A204.1 (cell line): Measurements from ENCODE around the gene CDC42EP4.

Source experiments
- FAIRE-seq: peaks from 2 replicates; lab custom pipeline; 2012; peaks lifted over from hg19 to GRCh38; lab: Jason Lieb, UNC

Gene CDC42EP4

GRCh38 chr17:73311781-73312641 is at the start of gene CDC42EP4:
Gene CDC42EP4 (minus strand): TSS chr17:73312001. CDS start chr17:73286500, 25,501 bp downstream.
- FAIRE-seq: no peak

DNA sequence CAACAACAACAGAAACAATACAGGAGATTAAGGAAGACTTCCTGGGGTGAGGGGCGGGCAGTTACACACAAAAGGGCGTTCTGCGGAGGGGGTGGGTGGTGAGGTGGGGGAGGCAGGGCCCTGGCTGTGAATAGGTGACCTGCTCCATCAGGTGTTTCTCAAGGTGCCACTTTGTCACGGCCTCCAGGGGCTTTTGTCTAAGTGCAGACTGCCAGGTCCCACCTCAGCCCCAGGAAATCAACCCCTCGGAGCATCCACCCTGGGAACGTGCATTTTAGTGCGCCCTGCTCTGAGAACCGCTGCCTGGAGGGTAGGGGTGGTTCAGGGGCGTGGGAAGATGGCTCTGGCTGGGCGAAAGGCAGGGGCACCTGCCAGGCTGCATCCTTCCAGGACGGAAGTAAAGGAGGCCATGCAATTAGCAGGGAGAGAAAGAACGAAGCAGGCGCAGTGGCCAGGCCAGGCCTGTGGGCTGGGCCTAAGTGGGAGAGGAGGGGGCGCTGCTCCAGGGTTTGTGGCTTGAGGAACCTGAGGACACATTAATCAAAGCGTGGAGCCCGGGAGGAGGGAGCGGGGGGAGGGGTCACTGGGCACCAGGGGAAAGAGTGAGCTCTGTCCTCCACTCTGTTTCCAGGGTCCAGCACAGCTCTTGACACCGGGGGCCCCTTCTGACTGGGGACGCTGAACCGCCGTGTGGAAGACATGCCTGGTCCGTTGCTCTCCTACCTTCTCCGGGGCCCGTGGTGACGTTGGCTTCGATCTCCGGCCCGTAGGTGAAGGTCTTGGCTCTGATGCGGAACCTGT is 49.4 kb upstream of the CDC42EP4 start:
- FAIRE-seq: no peak

GRCh38 chr17:73359987-73360410 is 48.2 kb upstream of the CDC42EP4 start:
- no peak for FAIRE-seq

- no peak for FAIRE-seq
Observed at GRCh38 chr17:73359352-73359751, 47.6 kb upstream of the CDC42EP4 start.

DNA sequence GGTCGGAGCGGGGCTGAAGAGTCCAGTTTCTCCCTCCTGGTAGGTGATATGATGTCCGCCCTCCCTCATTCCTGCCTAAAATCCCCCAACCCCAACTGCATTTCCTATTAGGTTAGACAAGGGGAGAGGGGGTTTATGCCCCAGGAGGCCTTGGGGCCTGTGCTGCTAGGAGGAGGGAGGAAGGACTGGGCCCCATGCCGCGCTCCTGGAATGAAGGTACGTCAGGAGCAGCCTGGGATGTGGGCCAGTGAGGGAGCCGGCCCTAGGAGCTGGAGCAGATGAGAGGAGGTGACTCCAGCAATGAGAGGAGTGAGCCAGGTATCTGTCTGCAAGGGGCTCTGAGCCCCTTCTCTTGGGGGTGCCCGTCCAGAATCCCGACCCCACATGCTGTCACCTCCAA is 46.9 kb upstream of the CDC42EP4 start:
- no peak for FAIRE-seq

DNA sequence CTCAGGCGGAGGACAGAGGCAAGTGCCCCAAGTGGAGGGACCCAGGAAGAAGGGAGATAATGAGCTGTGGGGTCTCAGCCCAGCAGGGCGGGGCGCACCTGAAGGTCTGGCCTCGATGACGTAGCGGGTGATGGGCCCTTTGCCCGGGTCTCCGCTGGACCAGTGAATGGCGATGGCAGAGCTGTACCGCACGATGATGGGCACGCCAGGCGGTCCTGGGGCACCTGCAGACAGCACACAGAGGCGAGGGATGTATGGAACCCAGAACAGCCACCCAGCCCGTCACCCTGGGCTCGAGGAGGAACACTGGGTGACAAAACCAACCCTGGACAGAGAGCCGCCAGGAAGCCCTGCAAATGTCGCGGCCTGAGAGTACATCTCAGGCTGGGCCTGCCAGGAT is 46.2 kb upstream of the CDC42EP4 start:
- no peak for FAIRE-seq

DNA sequence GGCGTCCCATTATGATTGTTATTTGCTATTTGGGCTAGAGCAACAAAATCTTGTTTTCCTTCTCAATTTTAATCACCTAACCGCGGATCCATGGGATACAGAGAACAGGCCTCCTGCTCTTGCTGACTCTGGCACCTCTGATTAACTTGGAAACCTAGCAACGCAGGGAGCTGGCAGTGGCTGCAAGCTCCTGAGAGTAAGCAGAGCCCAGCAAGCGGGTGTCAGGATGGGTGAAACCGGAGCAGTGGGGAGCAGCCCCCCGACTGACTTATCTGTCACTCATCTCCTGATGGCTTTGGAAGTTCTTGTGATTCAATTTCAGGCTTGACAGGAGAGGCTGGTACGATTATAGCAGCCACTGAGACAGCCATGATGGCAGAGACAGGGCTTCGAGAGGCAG is 45.5 kb upstream of the CDC42EP4 start:
- no peak for FAIRE-seq

GRCh38 chr17:73356561-73357170 is 44.9 kb upstream of the CDC42EP4 start:
- no peak for FAIRE-seq

DNA sequence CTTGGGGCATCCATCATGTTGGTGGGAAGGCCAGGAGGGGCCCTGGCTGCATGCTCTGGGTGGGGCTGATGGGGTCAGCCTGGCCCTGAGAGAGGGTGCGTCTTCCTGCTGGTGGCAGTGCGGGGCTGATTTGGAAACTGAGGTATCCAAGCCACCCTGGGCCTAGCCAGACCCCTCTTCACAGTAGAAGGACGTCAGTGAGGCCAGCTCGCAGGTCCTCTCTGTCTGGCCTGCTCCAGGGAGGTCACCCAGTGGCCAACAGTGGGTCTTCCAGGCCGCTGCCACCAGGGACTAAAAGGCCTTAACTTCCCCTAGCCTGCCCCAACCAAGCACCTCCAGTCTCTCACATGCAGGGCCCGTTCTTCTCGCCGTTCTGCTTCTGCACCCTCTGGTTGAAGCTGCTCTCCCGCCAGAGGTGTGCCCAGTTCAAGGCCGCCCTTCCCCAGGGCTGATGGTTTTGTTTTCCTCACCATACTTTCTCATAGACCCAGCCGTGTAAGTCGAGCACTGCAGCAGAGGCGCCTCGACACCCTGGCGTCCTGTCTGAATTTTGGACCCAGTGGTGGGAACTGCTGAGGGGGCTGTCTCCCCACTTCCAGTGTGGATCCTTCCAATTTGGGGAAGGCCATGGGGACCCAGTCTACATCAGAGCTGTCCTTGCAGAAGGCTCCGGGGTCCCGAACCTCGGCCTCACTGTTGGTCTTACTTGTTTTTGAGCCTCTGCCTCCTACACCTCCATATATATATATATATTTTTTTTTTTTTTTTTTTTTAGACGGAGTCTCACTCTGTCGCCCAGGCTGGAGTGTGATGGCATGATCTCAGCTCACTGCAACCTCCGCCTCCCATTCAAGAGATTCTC is 42.9 kb upstream of the CDC42EP4 start:
- no peak for FAIRE-seq

GRCh38 chr17:73352261-73352660 is 40.5 kb upstream of the CDC42EP4 start:
- FAIRE-seq: no peak

GRCh38 chr17:73351764-73352163 is 40.0 kb upstream of the CDC42EP4 start:
- FAIRE-seq: no peak

DNA sequence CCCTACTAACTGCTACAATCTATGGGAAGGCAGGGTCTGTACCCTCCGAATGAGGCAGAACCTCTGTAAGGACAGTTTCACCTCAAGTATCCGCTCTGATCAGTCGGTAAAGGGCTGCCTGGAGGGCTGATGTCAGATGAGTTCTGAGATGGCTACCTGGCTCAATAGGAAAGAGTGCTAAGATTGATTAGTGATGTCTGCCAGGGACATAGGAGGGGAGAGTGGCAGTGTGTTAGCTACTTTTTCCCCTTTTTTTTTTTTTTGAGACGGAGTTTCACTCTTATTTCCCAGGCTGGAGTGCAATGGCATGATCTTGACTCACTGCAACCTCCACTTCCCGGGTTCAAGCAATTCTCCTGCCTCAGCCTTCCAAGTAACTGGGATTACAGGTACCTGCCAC is 39.1 kb upstream of the CDC42EP4 start:
- no peak for FAIRE-seq

- no peak for FAIRE-seq
Observed at GRCh38 chr17:73349647-73350046, 37.8 kb upstream of the CDC42EP4 start.

GRCh38 chr17:73349138-73349537 is 37.3 kb upstream of the CDC42EP4 start:
- FAIRE-seq: no peak

- FAIRE-seq: no peak
Observed at GRCh38 chr17:73348829-73349095, 37.0 kb upstream of the CDC42EP4 start.

- FAIRE-seq: no peak
Observed at GRCh38 chr17:73348018-73348828, 36.4 kb upstream of the CDC42EP4 start.

- no peak for FAIRE-seq
Observed at GRCh38 chr17:73347351-73347750, 35.5 kb upstream of the CDC42EP4 start.

DNA sequence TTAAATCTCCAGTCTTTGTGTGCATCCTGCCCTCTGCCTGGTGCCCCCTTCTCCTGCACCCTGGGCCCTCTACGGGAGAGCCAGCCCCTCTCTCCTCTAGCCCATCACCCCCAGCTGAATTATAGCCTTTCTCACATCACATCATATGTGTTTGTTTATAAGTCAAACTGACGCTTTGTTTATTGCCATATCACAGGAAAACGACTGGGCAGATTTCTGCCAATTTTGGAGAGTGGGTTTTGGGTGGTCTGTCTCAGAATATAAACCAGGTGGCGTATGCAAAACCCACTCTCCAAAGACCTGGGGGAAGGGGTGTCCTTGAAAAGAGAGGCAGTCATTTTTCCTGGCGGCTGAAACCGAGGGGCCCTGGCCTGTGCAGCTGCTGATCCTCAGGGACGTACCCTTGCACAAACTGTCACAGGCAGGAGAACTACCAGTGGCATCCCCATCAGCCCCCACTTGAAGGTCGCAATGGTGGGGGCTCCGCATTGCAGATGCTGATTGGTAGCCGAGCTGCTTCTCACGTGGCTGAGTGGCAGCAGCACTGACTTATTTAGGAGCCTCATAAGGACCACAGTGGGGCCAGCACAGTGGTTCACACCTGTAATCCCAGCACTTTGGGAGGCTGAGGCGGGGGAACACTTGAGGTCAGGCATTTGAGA is 34.8 kb upstream of the CDC42EP4 start:
- no peak for FAIRE-seq

DNA sequence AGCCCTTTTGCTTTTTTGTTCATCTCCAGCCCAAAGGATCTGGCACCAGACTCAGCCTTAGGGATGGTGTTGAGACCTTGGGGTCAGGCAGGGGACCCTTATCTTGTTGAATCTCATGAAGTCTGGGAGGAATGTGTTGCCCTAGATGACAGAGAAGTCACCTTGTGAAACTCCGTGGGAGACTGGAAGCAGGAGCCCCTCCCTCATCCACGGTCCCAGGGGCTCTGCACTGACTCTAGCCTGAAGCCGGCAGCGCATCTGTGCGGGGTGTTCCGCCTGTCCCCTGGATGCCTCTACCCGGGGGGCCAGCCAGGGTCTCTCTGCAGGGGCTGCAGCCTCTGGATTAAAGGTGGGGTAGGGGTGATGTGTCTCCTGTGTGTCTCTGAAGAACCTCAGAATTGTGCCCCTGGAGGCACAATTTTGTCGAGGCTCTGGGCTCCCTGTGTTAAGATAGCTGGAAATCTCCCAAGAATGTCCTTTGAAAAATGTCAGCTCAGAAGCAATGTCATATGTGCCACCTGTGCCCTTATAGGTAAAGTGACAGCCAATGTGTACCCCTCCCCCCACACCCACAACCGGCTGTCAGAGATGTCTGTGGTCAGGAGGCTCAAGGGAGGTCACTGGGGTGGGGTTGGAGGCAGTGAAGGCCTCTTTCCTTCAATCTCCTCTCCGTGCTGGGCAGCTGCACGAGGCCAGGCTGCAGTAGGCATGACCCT is 32.1 kb upstream of the CDC42EP4 start:
- no peak for FAIRE-seq

DNA sequence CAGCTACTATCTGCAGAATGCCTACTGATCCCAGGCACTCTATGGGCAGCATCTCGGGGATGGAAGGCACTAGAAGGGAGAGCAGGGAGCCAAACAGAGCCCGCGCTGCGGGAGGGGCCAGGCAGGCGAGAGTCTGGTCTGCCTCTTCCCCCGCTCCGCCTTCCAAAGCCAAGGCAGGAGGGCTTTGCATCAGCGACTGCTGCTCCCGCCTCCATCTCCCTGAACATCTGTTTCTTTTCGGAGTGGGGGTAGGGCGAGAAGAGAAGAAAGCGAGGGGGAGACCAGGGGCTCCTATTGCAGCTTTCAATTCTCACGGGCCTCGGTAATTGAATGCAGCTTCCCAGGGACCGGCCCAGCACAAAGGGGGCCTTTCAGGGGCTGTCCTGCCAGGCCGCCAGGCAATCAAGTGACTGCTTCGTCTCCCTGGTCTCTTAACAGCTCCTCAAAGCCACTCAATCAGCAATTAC is 31.4 kb upstream of the CDC42EP4 start:
- FAIRE-seq: no peak
